Hepatocyte (in vitro differentiated cells): ENCODE measurements around the gene THSD4. TPM values are rescaled to one million over a fixed set of nuclear protein-coding genes. Genes with fewer than 3 reads are reported as not detected.

Experiments used
- DNase-seq: peaks from one replicate; pipeline ENCODE4 v3.0.0-alpha.2; 2016; ENCODE audit warnings: low spot score
- H2AFZ ChIP-seq: fragments of 200-600 bp; sonication (generic); 2 replicates; pipeline ENCODE4 v1.6.0; 2016; ENCODE audit warnings: antibody characterized with exemption, mild to moderate bottlenecking
- H3K27ac ChIP-seq: fragments of 200-600 bp; sonication (generic); 2 replicates; pipeline ENCODE4 v1.5.1; 2016; ENCODE audit warnings: mild to moderate bottlenecking
- H3K27me3 ChIP-seq: fragments of 200-600 bp; sonication (generic); 2 replicates; pipeline ENCODE4 v1.6.1; 2016
- H3K36me3 ChIP-seq: fragments of 200-600 bp; sonication (generic); replicated peaks from 2 replicates; pipeline ENCODE4 v1.5.1; 2016; ENCODE audit warnings: low read depth; ENCODE audit not compliant: insufficient read depth
- H3K4me1 ChIP-seq: fragments of 200-600 bp; sonication (generic); 2 replicates; pipeline ENCODE4 v1.5.1; 2016; ENCODE audit warnings: mild to moderate bottlenecking, moderate library complexity; ENCODE audit not compliant: insufficient read depth
- H3K4me2 ChIP-seq: fragments of 200-600 bp; sonication (generic); 2 replicates; pipeline ENCODE4 v1.6.0; 2016
- H3K4me3 ChIP-seq: fragments of 200-600 bp; sonication (generic); 2 replicates; pipeline ENCODE4 v1.5.1; 2016; ENCODE audit warnings: mild to moderate bottlenecking
- H3K79me2 ChIP-seq: fragments of 200-600 bp; sonication (generic); 2 replicates; pipeline ENCODE4 v1.6.0; 2017; ENCODE audit warnings: mild to moderate bottlenecking
- H3K9me2 ChIP-seq: fragments of 200-600 bp; sonication (generic); replicated peaks from 2 replicates; pipeline ENCODE4 v1.6.0; 2017; ENCODE audit warnings: mild to moderate bottlenecking; ENCODE audit not compliant: insufficient read depth
- H3K9me3 ChIP-seq: fragments of 200-600 bp; sonication (generic); 2 replicates; pipeline ENCODE4 v1.5.1; 2016; ENCODE audit warnings: low read depth, mild to moderate bottlenecking
- H4K20me1 ChIP-seq: fragments of 200-600 bp; sonication (generic); 2 replicates; pipeline ENCODE4 v1.6.0; 2016; ENCODE audit warnings: mild to moderate bottlenecking; ENCODE audit not compliant: insufficient read depth, poor library complexity, severe bottlenecking
- CTCF ChIP-seq: fragments of 200-600 bp; sonication (generic); IDR thresholded peaks from 2 replicates; pipeline ENCODE4 v1.5.1; 2016; ENCODE audit warnings: antibody characterized with exemption, mild to moderate bottlenecking; ENCODE audit not compliant: poor library complexity
- EZH2 ChIP-seq: fragments of 200-600 bp; sonication (generic); IDR thresholded peaks from 2 replicates; pipeline ENCODE4 v1.6.1; 2016; ENCODE audit warnings: antibody characterized with exemption, mild to moderate bottlenecking, borderline replicate concordance
- EZH2phosphoT487 ChIP-seq: fragments of 200-600 bp; sonication (generic); IDR thresholded peaks from one replicate; pipeline ENCODE4 v1.6.1; 2018; ENCODE audit warnings: antibody characterized with exemption, mild to moderate bottlenecking, low read depth, moderate library complexity; ENCODE audit not compliant: unreplicated experiment, severe bottlenecking
- WGBS: methylation state at CpG from one replicate; pipeline ENCODE4 v1.1.6; 2016; ENCODE audit warnings: low lambda C conversion rate; ENCODE audit errors: missing lambda C conversion rate; 5-methylcytosine and 5-hydroxymethylcytosine counted together
- polyA plus RNA-seq: library from polyadenylated mRNA; unstranded; fragments of >200 nt; fragmentation: Nextera tagmentation; extraction: Ambion mirVana; gene quantifications from 2 replicates; pipeline ENCODE4 v1.2.1, GENCODE V29; 2016
- total RNA-seq: library from RNA; depleted of rRNA; stranded (reverse); fragments of >200 nt; gene quantifications from 2 replicates; pipeline ENCODE4 v1.2.3, GENCODE V29; 2014

THSD4 gene
- total and polyA plus RNA-seq, 2 experiments from 2014 or later, result 4.3 to 7.0 TPM

- WGBS, result 64% methylated on average over 4 of the region's 4 CpGs
- no peaks in the 10 kb centered on the region for H3K27me3 ChIP-seq
- H3K27ac ChIP-seq, result no peak overlapping the region
- TF ChIP-seq EZH2 (no peak), EZH2phosphoT487 (no peak), CTCF (no peak)
- no peaks in the 10 kb centered on the region for H3K4me1 ChIP-seq
- no peaks in the 10 kb centered on the region for H3K9me3 ChIP-seq
- no peaks in the 10 kb centered on the region for H4K20me1 ChIP-seq
- H2AFZ ChIP-seq, result no peak overlapping the region
- H3K4me2 ChIP-seq, result no peak overlapping the region
- H3K36me3 ChIP-seq, result no peaks in the 10 kb centered on the region
- no peaks in the 10 kb centered on the region for H3K79me2 ChIP-seq
- no peaks in the 10 kb centered on the region for H3K9me2 ChIP-seq
- no peak for DNase-seq
- H3K4me3 ChIP-seq, result no peak overlapping the region
These were observed 391.7 kb downstream of the THSD4 start for GRCh38 chr15:71506946-71507345.

- Histone ChIP-seq H3K9me3 (no peaks in the 10 kb centered on the region), H3K27me3 (no peaks in the 10 kb centered on the region), H3K79me2 (no peaks in the 10 kb centered on the region), H3K4me2 (no peak overlapping the region), H3K4me1 (peaks cover 5% of the 10 kb centered on the region), H3K36me3 (no peaks in the 10 kb centered on the region), H3K9me2 (no peaks in the 10 kb centered on the region), H3K27ac (no peak overlapping the region), H2AFZ (no peak overlapping the region), H3K4me3 (no peak overlapping the region), H4K20me1 (no peaks in the 10 kb centered on the region)
- WGBS, result 94% methylated on average over 4 of the region's 4 CpGs
- TF ChIP-seq CTCF, result no peak
- TF ChIP-seq EZH2phosphoT487, result no peak
- no peak for TF ChIP-seq EZH2
- DNase-seq, result no peak
These were observed 392.9 kb downstream of the THSD4 start for GRCh38 chr15:71508081-71508682.

- no peaks in the 10 kb centered on the region for H3K9me3 ChIP-seq
- H3K36me3 ChIP-seq, result no peaks in the 10 kb centered on the region
- no peaks in the 10 kb centered on the region for H4K20me1 ChIP-seq
- no peak overlapping the region for H3K4me2 ChIP-seq
- no peak overlapping the region for H2AFZ ChIP-seq
- H3K9me2 ChIP-seq, result no peaks in the 10 kb centered on the region
- no peak overlapping the region for H3K4me3 ChIP-seq
- peak; percentile 13 for DNase-seq
- 61% methylated on average over 1 of the region's 1 CpG for WGBS
- H3K4me1 ChIP-seq, result peaks cover 9% of the 10 kb centered on the region
- no peaks in the 10 kb centered on the region for H3K27me3 ChIP-seq
- TF ChIP-seq EZH2phosphoT487, result no peak
- TF ChIP-seq CTCF, result no peak
- TF ChIP-seq EZH2, result no peak
- H3K27ac ChIP-seq, result no peak overlapping the region
- no peaks in the 10 kb centered on the region for H3K79me2 ChIP-seq
These were observed 393.9 kb downstream of the THSD4 start for GRCh38 chr15:71509139-71509538.
